Measurements from ENCODE around the gene CACNA2D4. TPM values are rescaled to one million over a fixed set of nuclear protein-coding genes. Genes with fewer than 3 reads are reported as not detected.

Gene CACNA2D4
- total and polyA plus RNA-seq, 2 of the 13 experiments (the other 11 are each of a cell fraction or from before 2014, with no cell fraction given): 14.2 to 136 TPM

- no peak for TF ChIP-seq POGK (CRISPR knock-in tag; conservative IDR thresholded peaks at IDR 0.05)
- no peak for TF ChIP-seq HNRNPL (IDR thresholded peaks at IDR 0.05; ENCODE audit: low read depth, low read length)
These were observed 33.3 kb downstream of the CACNA2D4 start (continued) for GRCh38 chr12:1885082-1885596.

GRCh38 chr12:1884651-1885050 is 33.8 kb downstream of the CACNA2D4 start:
- POLR2A ChIA-PET: no interaction called here
- H3K27ac ChIP-seq (ENCODE audit: extremely low read length, insufficient read depth, low read length): no peak overlapping the region
- H3K9ac ChIP-seq (ENCODE audit: insufficient read depth, low read depth, low read length): no peak overlapping the region
- H4K20me1 ChIP-seq (ENCODE audit: insufficient read depth, low read length): no peaks in the 10 kb centered on the region
- no peaks in the 10 kb centered on the region for H3K36me3 ChIP-seq (replicated peaks in 1 of 2; ENCODE audit: control insufficient read depth in 1 of 2, insufficient read depth in 2 of 2, low read length in 2 of 2)
- no peak overlapping the region for H3K4me2 ChIP-seq (ENCODE audit: low read depth, low read length)
- CTCF ChIA-PET (ENCODE audit: low intra/inter-chr PET ratio, low total read pairs): no interaction called here
- H3K9me3 ChIP-seq (ENCODE audit: low read length): no peaks in the 10 kb centered on the region
- intact Hi-C loops (cut with micrococcal nuclease; ENCODE audit: unreplicated experiment): no loop called here
- FAIRE-seq (no peak), ATAC-seq (no peak), DNase-seq (ENCODE audit: low spot score) (no peak)
- peaks cover 32% of the 10 kb centered on the region for H3K4me1 ChIP-seq (ENCODE audit: insufficient read depth, low read length)
- peaks cover 6 to 44% of the 10 kb centered on the region in 2 experiments for H3K27me3 ChIP-seq (ENCODE audit: control insufficient read depth in 1 of 2, insufficient read depth in 2 of 2, low read length in 2 of 2)
- no TSS peak for BruUV-seq (replicated peaks)
- H3K79me2 ChIP-seq (ENCODE audit: insufficient read depth, low read length): no peaks in the 10 kb centered on the region
- H3K4me3 ChIP-seq (replicated peaks in 1 of 3; ENCODE audit: insufficient read depth in 1 of 3, low read depth in 2 of 3, low read length in 3 of 3): no peak overlapping the region
- no peak overlapping the region for H2AFZ ChIP-seq (ENCODE audit: low read length)
- WGBS (ENCODE audit: low lambda C conversion rate): 82% methylated on average over 8 of the region's 9 CpGs
- no peak for TF ChIP-seq ARHGAP35 (CRISPR knock-in tag; IDR thresholded peaks at IDR 0.05; ENCODE audit: borderline replicate concordance)
- TF ChIP-seq DR1 (CRISPR knock-in tag; IDR thresholded peaks at IDR 0.05): no peak
- TF ChIP-seq KDM6A (CRISPR knock-in tag; IDR thresholded peaks at IDR 0.05; ENCODE audit: low read depth): no peak
- no peak for TF ChIP-seq CBX2 (IDR thresholded peaks at IDR 0.05; ENCODE audit: low read depth, low read length)
- TF ChIP-seq CBX2 (CRISPR knock-in tag; IDR thresholded peaks at IDR 0.05; ENCODE audit: low read depth): no peak
- no peak for TF ChIP-seq DZIP1 (CRISPR knock-in tag; IDR thresholded peaks at IDR 0.05)
- no peak for TF ChIP-seq ZNF562 (CRISPR knock-in tag; IDR thresholded peaks at IDR 0.05; ENCODE audit: borderline replicate concordance)
- no peak for TF ChIP-seq ZBTB39 (CRISPR knock-in tag; IDR thresholded peaks at IDR 0.05)
- no peak for TF ChIP-seq ZNF44 (CRISPR knock-in tag; IDR thresholded peaks at IDR 0.05)
- no peak for TF ChIP-seq ZNF639 (CRISPR knock-in tag; conservative IDR thresholded peaks at IDR 0.05)
- TF ChIP-seq RXRB (CRISPR knock-in tag; IDR thresholded peaks at IDR 0.05; ENCODE audit: borderline replicate concordance): no peak
- no peak for TF ChIP-seq ZKSCAN1 (IDR thresholded peaks at IDR 0.05; ENCODE audit: low read length)
- TF ChIP-seq CREB1 (IDR thresholded peaks at IDR 0.05): no peak
- TF ChIP-seq CREB1 (CRISPR knock-in tag; IDR thresholded peaks at IDR 0.05): no peak
- in situ Hi-C loops (cut with HindIII; ENCODE audit: extremely low pct_ligation_motif_present, low pct_unique_long_range_greater_than_20kb): no loop called here
